Caco-2 (cell line): ENCODE measurements around the gene CTIF. TPM values are rescaled to one million over a fixed set of nuclear protein-coding genes. Genes with fewer than 3 reads are reported as not detected.

Experiments
- BruUV-seq: library from RNA; stranded (reverse); fragments of 400-500 nt; replicated peaks from 2 replicates; lab custom pipeline; 2021; lab: Mats Ljungman, UMichigan
- CTCF ChIA-PET: fragments of 300-600 bp; sonication (Branson Sonifier 250); formaldehyde crosslinking; loops from one replicate; lab custom pipeline; 2022; ENCODE audit warnings: antibody characterized with exemption; lab: Charles Lee
- POLR2A ChIA-PET: fragments of 300-600 bp; sonication (Branson Sonifier 250); formaldehyde crosslinking; loops from one replicate; lab custom pipeline; 2022; ENCODE audit warnings: antibody characterized with exemption; lab: Charles Lee
- DNase-seq, 2 experiments: peaks; one replicate each; pipeline versions ENCODE4 v3.0.0 to v3.0.0-alpha.2; 2020 to 2022
- H3K27me3 ChIP-seq: replicated peaks from 2 replicates; pipeline ENCODE4 v1.6.0; 2011; ENCODE audit warnings: low read length; ENCODE audit not compliant: control insufficient read depth, insufficient read depth
- H3K36me3 ChIP-seq: 2 replicates; pipeline ENCODE4 v1.5.1; 2011; ENCODE audit warnings: low read length; ENCODE audit not compliant: control insufficient read depth, insufficient read depth
- H3K4me1 ChIP-seq: fragments of 250-450 bp; sonication (Bioruptor Pico); 2 replicates; pipeline ENCODE4 v1.5.1; 2020; ENCODE audit warnings: mild to moderate bottlenecking
- H3K4me3 ChIP-seq: 2 replicates; pipeline ENCODE4 v1.5.1; 2011; ENCODE audit warnings: low read depth, mild to moderate bottlenecking, control low read depth, low read length
- H3K9me3 ChIP-seq: fragments of 250-450 bp; sonication (Bioruptor Pico); 2 replicates; pipeline ENCODE4 v1.5.1; 2020; ENCODE audit warnings: mild to moderate bottlenecking, moderate library complexity
- H3K27ac Mint-ChIP-seq: one replicate; pipeline ENCODE4 v1.8.0; 2022; ENCODE audit warnings: mixed read lengths; ENCODE audit not compliant: unreplicated experiment
- H3K27me3 Mint-ChIP-seq: one replicate; pipeline ENCODE4 v1.8.0; 2022; ENCODE audit warnings: mixed read lengths; ENCODE audit not compliant: insufficient read depth, unreplicated experiment
- H3K36me3 Mint-ChIP-seq: one replicate; pipeline ENCODE4 v1.8.0; 2022; ENCODE audit warnings: mild to moderate bottlenecking, mixed read lengths; ENCODE audit not compliant: insufficient read depth, unreplicated experiment
- H3K4me1 Mint-ChIP-seq: one replicate; pipeline ENCODE4 v1.8.0; 2022; ENCODE audit warnings: low read depth, mixed read lengths; ENCODE audit not compliant: unreplicated experiment
- H3K4me3 Mint-ChIP-seq: one replicate; pipeline ENCODE4 v1.8.0; 2022; ENCODE audit warnings: mild to moderate bottlenecking, moderate library complexity, mixed read lengths; ENCODE audit not compliant: unreplicated experiment
- H3K9me3 Mint-ChIP-seq: one replicate; pipeline ENCODE4 v1.8.0; 2022; ENCODE audit warnings: mixed read lengths; ENCODE audit not compliant: unreplicated experiment
- intact Hi-C: fragments of 100-400 bp; cut with micrococcal nuclease; formaldehyde crosslinking; loops from one replicate; pipeline ENCODE4 v1.10.0; 2022; ENCODE audit not compliant: unreplicated experiment
- total RNA-seq: library from RNA; stranded (reverse); gene quantifications from 2 replicates; pipeline ENCODE4 v1.2.3, GENCODE V29; 2022
- TF ChIP-seq, protein P1 (sequence below), 2 experiments: fragments of 200-600 bp in 1 of 2; IDR thresholded peaks; 1 replicate in 1 of 2; 2 replicates in 1 of 2; pipeline versions ENCODE4 v1.5.1 to v1.8.0; 2011 to 2022; ENCODE audit warnings: antibody characterized with exemption in 1 of 2, control low read depth in 1 of 2, inconsistent platforms in 1 of 2, low read depth in 1 of 2, low read length in 1 of 2, mild to moderate bottlenecking in 1 of 2, moderate library complexity in 1 of 2; ENCODE audit not compliant: insufficient read depth in 1 of 2, severe bottlenecking in 1 of 2, unreplicated experiment in 1 of 2

The CTIF gene
- total RNA-seq, 1 experiment from 2014 or later, result 19.9 TPM

DNA sequence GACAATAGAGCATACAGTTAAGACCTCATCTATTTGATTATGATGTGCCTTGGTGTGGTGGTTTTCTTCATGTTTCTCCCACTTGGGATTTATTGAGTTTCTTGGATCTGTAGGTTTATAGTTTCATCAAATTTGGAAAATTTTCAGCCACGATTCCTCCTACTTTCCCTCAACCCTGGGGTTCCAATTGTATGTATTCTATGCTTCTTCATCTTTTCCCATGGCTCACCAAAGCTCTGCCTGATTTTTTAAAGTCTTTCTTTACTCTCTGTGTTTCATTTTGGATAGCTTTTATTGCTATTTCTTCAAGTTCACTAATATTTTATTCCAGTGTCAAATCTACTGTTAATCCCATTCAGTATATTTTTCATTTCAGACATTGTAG, 132.7 kb downstream of the CTIF start:
- H3K27me3 Mint-ChIP-seq, result no peaks in the 10 kb centered on the region
- Histone ChIP-seq H3K36me3 (no peaks in the 10 kb centered on the region), H3K4me3 (no peak overlapping the region), H3K27me3 (no peaks in the 10 kb centered on the region), H3K4me1 (peaks cover 14% of the 10 kb centered on the region; the same call in 1 of the 2 replicates), H3K9me3 (no peaks in the 10 kb centered on the region)
- ChIA-PET CTCF (no interaction called here), POLR2A (no interaction called here)
- no peak for DNase-seq
- no peak overlapping the region for H3K4me3 Mint-ChIP-seq
- H3K27ac Mint-ChIP-seq, result no peak overlapping the region
- no TSS peak for BruUV-seq
- no peaks in the 10 kb centered on the region for H3K36me3 Mint-ChIP-seq
- intact Hi-C loops, result loop anchor here (10.0 kb wide), 1 partner anchor 373 kb away; no protein-coding TSS in a partner anchor
- H3K4me1 Mint-ChIP-seq, result peaks cover 8% of the 10 kb centered on the region
- H3K9me3 Mint-ChIP-seq, result no peaks in the 10 kb centered on the region
- TF ChIP-seq, protein P1, sequence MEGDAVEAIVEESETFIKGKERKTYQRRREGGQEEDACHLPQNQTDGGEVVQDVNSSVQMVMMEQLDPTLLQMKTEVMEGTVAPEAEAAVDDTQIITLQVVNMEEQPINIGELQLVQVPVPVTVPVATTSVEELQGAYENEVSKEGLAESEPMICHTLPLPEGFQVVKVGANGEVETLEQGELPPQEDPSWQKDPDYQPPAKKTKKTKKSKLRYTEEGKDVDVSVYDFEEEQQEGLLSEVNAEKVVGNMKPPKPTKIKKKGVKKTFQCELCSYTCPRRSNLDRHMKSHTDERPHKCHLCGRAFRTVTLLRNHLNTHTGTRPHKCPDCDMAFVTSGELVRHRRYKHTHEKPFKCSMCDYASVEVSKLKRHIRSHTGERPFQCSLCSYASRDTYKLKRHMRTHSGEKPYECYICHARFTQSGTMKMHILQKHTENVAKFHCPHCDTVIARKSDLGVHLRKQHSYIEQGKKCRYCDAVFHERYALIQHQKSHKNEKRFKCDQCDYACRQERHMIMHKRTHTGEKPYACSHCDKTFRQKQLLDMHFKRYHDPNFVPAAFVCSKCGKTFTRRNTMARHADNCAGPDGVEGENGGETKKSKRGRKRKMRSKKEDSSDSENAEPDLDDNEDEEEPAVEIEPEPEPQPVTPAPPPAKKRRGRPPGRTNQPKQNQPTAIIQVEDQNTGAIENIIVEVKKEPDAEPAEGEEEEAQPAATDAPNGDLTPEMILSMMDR (IDR thresholded peaks at IDR 0.05; ENCODE audit: insufficient read depth in 1 of 2, low read depth in 1 of 2, low read length in 1 of 2, severe bottlenecking in 1 of 2, unreplicated experiment in 1 of 2), result no peak

DNA sequence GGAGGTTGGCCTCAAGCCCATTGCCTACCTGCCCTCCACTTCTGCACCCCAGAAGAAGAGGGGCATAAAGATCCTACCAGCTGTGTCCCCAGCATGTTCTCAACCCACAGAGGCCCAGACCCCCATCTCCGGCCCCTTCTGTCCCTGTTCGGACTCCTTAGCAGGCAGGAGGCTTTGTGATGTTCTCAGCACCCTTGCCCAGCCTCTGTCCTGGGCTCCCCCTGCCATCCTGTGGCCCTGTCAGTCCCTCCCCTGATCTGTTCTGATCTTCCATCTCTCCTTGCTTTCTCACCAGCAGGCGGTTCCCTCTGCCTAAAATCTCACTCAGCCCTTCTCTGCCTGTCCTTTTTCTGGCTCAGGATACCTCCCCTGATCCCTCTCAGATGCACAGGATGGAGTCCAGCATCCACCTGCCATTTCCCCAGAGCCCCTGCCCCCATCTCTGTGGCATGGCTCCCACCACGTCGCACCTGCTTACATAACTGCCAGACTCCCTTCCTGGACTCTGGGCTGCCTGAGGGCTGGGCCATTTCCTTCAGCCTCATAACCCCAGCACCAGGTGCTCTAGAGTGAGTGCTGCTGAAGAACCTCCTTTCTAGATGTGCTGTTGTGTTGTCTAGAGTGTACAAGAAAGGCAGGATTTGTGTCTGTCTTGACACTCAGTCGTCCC, 134.0 kb downstream of the CTIF start:
- BruUV-seq, result no TSS peak
- Histone ChIP-seq H3K36me3 (no peaks in the 10 kb centered on the region), H3K4me3 (no peak overlapping the region), H3K4me1 (peaks cover 4% of the 10 kb centered on the region; the same call in 1 of the 2 replicates), H3K27me3 (no peaks in the 10 kb centered on the region), H3K9me3 (no peaks in the 10 kb centered on the region)
- POLR2A ChIA-PET, result no interaction called here
- H3K36me3 Mint-ChIP-seq, result no peaks in the 10 kb centered on the region
- intact Hi-C loops, result loop anchor here (10.0 kb wide), 1 partner anchor 372 kb away; no protein-coding TSS in a partner anchor
- CTCF ChIA-PET, result no interaction called here
- no peaks in the 10 kb centered on the region for H3K9me3 Mint-ChIP-seq
- no peak overlapping the region for H3K4me3 Mint-ChIP-seq
- H3K27ac Mint-ChIP-seq, result no peak overlapping the region
- TF ChIP-seq, protein P1 (IDR thresholded peaks at IDR 0.05; ENCODE audit: insufficient read depth in 1 of 2, low read depth in 1 of 2, low read length in 1 of 2, severe bottlenecking in 1 of 2, unreplicated experiment in 1 of 2), result no peak
- DNase-seq, result no peak
- no peaks in the 10 kb centered on the region for H3K27me3 Mint-ChIP-seq
- no peaks in the 10 kb centered on the region for H3K4me1 Mint-ChIP-seq

DNA sequence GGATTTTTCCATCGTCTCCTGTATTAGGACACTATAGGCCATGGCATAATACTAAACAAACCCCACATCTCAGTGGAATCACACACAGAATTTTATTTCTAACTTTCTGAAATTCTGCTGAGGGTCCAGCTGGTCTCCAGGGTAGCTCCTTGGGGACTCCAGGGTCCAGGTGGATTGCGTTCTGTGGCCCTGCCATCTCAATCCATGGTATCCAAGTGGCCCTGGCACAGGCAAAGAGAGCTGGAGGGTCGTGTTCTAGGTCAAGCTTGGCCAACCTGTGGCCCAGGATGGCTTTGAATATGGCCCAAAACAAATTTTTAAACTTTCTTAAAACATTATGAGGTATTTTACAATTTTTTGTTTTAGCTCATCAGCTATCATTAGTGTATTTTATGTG, 134.6 kb downstream of the CTIF start:
- no TSS peak for BruUV-seq
- no peak overlapping the region for H3K27ac Mint-ChIP-seq
- POLR2A ChIA-PET, result no interaction called here

More for the DNA sequence above, 134.6 kb downstream of the CTIF start:
- Histone ChIP-seq H3K9me3 (no peaks in the 10 kb centered on the region), H3K4me1 (no peaks in the 10 kb centered on the region), H3K36me3 (no peaks in the 10 kb centered on the region), H3K4me3 (no peak overlapping the region), H3K27me3 (no peaks in the 10 kb centered on the region)
- H3K36me3 Mint-ChIP-seq, result no peaks in the 10 kb centered on the region
- no peak overlapping the region for H3K4me3 Mint-ChIP-seq
- DNase-seq, result no peak
- no peaks in the 10 kb centered on the region for H3K4me1 Mint-ChIP-seq
- TF ChIP-seq, protein P1 (IDR thresholded peaks at IDR 0.05; ENCODE audit: insufficient read depth in 1 of 2, low read depth in 1 of 2, low read length in 1 of 2, severe bottlenecking in 1 of 2, unreplicated experiment in 1 of 2), result no peak
- CTCF ChIA-PET, result no interaction called here
- no peaks in the 10 kb centered on the region for H3K27me3 Mint-ChIP-seq
- H3K9me3 Mint-ChIP-seq, result no peaks in the 10 kb centered on the region
- intact Hi-C loops, result loop anchor here (10.0 kb wide), 1 partner anchor 371 kb away; no protein-coding TSS in a partner anchor
